Measurements from ENCODE around the gene DNAJB14.
"Not testable (repeated sequence)": the region's sequence is repeated elsewhere in the genome, so short reads cannot be mapped to it uniquely, and the experiment has no call there.

DNAJB14 gene

GRCh38 chr4:99960648-99961047, 14.2 kb upstream of the DNAJB14 start:
- no peak overlapping the region for H3K27ac ChIP-seq (ENCODE audit: low read length)

DNA sequence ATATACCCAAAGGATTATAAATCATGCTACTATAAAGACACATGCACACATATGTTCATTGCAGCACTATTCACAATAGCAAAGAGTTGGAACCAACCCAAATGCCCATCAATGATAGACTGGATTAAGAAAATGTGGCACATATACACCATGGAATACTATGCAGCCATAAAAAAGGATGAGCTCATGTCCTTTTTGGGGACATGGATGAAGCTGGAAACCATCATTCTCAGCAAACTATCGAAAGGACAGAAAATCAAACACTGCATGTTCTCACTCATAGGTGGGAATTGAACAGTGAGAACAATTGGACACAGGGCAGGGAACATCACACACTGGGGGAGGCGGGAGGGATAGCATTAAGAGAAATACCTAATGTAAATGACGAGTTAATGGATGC, 11.8 kb upstream of the DNAJB14 start:
- H3K4me3 ChIP-seq (ENCODE audit: low read depth in 1 of 2, low read length in 2 of 2); DNase-seq: not testable (repeated sequence)

More at GRCh38 chr4:99960648-99961047, 14.2 kb upstream of the DNAJB14 start:
- Histone ChIP-seq H3K4me3 (ENCODE audit: low read depth in 1 of 2, low read length in 2 of 2) (no peak overlapping the region), H3K4me1 (ENCODE audit: insufficient read depth, low read length) (peaks cover 22% of the 10 kb centered on the region), H3K36me3 (ENCODE audit: insufficient read depth, low read length) (no peaks in the 10 kb centered on the region), H3K9me3 (ENCODE audit: insufficient read depth, low read length, severe bottlenecking) (no peaks in the 10 kb centered on the region), H3K9ac (ENCODE audit: low read depth, low read length) (no peak overlapping the region), H4K20me1 (ENCODE audit: insufficient read depth, low read length) (no peaks in the 10 kb centered on the region), H3K27me3 (ENCODE audit: insufficient read depth, low read length, poor library complexity) (no peaks in the 10 kb centered on the region), H3K4me2 (ENCODE audit: insufficient read depth, low read length) (no peak overlapping the region), H2AFZ (ENCODE audit: low read depth, low read length) (peak overlapping the region; percentile 31; the same call in 1 of the 2 replicates), H3K79me2 (ENCODE audit: insufficient read depth, low read length) (no peaks in the 10 kb centered on the region)
- TF ChIP-seq, protein P1, sequence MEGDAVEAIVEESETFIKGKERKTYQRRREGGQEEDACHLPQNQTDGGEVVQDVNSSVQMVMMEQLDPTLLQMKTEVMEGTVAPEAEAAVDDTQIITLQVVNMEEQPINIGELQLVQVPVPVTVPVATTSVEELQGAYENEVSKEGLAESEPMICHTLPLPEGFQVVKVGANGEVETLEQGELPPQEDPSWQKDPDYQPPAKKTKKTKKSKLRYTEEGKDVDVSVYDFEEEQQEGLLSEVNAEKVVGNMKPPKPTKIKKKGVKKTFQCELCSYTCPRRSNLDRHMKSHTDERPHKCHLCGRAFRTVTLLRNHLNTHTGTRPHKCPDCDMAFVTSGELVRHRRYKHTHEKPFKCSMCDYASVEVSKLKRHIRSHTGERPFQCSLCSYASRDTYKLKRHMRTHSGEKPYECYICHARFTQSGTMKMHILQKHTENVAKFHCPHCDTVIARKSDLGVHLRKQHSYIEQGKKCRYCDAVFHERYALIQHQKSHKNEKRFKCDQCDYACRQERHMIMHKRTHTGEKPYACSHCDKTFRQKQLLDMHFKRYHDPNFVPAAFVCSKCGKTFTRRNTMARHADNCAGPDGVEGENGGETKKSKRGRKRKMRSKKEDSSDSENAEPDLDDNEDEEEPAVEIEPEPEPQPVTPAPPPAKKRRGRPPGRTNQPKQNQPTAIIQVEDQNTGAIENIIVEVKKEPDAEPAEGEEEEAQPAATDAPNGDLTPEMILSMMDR (IDR thresholded peaks at IDR 0.05; ENCODE audit: borderline replicate concordance, extremely low read depth, low read length, poor library complexity, severe bottlenecking) = no peak
- no peak for TF ChIP-seq EZH2 (IDR thresholded peaks at IDR 0.05; ENCODE audit: borderline replicate concordance, low read depth, low read length, severe bottlenecking)
- no peak for ATAC-seq (ENCODE audit: insufficient read depth, low read depth)
- no peak for DNase-seq

DNA sequence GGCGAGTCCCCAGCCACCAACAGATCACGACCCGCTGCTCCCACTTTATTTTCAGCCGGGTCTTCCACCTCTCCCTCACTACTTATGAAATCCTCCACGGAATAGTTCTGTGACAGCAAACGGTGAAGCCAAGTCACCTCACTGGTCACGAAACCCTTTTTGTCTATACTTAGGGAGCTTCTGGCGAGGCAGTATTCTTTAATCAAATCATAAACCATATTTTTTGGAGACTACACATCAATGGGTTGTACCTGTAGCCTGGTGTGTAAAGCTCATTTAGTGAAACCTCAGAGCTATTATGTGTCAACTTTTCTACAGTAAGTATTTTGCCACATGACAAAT, 4.5 kb upstream of the DNAJB14 start:
- Histone ChIP-seq H4K20me1 (ENCODE audit: insufficient read depth, low read length) (peaks cover 24% of the 10 kb centered on the region), H3K9ac (ENCODE audit: low read depth, low read length) (peak overlapping the region; percentile 72), H3K9me3 (ENCODE audit: insufficient read depth, low read length, severe bottlenecking) (no peaks in the 10 kb centered on the region), H3K27ac (ENCODE audit: low read length) (peak overlapping the region; percentile 80), H3K4me2 (ENCODE audit: insufficient read depth, low read length) (peak overlapping the region; percentile 77), H3K36me3 (ENCODE audit: insufficient read depth, low read length) (peaks cover 29% of the 10 kb centered on the region), H3K27me3 (ENCODE audit: insufficient read depth, low read length, poor library complexity) (no peaks in the 10 kb centered on the region), H3K79me2 (ENCODE audit: insufficient read depth, low read length) (peaks cover 48% of the 10 kb centered on the region), H2AFZ (ENCODE audit: low read depth, low read length) (peak overlapping the region; percentile 83), H3K4me3 (ENCODE audit: low read depth in 1 of 2, low read length in 2 of 2) (peak overlapping the region; percentile 58 to 66), H3K4me1 (ENCODE audit: insufficient read depth, low read length) (peaks cover 36% of the 10 kb centered on the region)
- ATAC-seq (ENCODE audit: insufficient read depth, low read depth) (no peak), DNase-seq (no peak)
- no peak for TF ChIP-seq EZH2 (IDR thresholded peaks at IDR 0.05; ENCODE audit: borderline replicate concordance, low read depth, low read length, severe bottlenecking)
- TF ChIP-seq, protein P1 (IDR thresholded peaks at IDR 0.05; ENCODE audit: borderline replicate concordance, extremely low read depth, low read length, poor library complexity, severe bottlenecking) = no peak

More for the DNA sequence above, 11.8 kb upstream of the DNAJB14 start:
- not testable (repeated sequence) for H3K27ac ChIP-seq (ENCODE audit: low read length); H2AFZ ChIP-seq (ENCODE audit: low read depth, low read length); H3K79me2 ChIP-seq (ENCODE audit: insufficient read depth, low read length); H3K9me3 ChIP-seq (ENCODE audit: insufficient read depth, low read length, severe bottlenecking); ATAC-seq (ENCODE audit: insufficient read depth, low read depth); H3K36me3 ChIP-seq (ENCODE audit: insufficient read depth, low read length); H3K4me2 ChIP-seq (ENCODE audit: insufficient read depth, low read length); H4K20me1 ChIP-seq (ENCODE audit: insufficient read depth, low read length); H3K4me1 ChIP-seq (ENCODE audit: insufficient read depth, low read length); H3K27me3 ChIP-seq (ENCODE audit: insufficient read depth, low read length, poor library complexity); H3K9ac ChIP-seq (ENCODE audit: low read depth, low read length)

DNA sequence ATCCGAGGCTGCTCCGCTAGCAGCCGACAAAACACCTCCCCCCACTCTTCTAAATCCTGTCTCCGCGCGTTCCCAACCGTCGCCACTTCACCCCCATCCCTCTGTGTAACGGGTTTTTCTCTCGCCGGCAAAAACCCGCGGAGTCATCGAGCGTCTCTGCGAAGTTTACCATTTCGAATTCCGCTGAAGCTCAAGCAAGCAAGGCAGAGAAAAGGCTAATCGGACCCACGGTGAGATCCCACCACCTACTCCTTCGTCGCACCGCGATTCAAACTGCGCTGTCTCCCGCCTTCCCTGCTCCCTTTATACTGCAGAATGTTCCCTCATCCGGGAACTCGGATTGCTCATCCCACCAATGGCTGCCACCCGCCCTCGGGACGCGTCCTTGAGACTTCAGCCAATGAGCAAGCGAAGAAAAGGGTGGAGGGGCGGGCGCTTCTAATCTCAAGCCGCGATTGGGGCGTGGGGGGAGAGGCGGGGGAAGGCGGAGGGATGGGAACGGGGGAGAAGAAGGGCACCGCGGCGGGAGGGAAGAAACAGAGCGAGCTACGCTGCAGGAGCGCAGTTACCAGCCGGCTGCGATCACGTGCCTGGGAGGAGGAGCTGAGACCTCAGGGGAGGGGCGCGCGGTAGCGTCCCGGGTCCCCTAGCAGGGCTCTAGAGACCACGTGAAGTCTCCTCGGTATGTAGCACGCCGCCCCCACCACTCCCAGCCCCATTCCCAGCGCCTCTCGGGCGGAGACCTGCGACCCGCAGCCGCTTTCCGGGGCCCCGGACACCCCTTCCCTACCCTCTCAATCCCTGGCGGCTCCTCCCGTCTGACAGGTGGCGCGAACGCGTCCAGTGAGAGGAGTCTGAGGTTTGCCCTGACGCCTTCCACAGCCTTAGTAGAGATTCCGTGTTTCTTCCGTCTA, 3.8 kb upstream of the DNAJB14 start, which contains the start of gene H2AZ1:
H2AZ1 (minus strand) TSS at position 277 of the 914 bp plus-strand sequence; CDS start at position 172, 105 bp downstream.
- H4K20me1 ChIP-seq (ENCODE audit: insufficient read depth, low read length) = peaks cover 27% of the 10 kb centered on the region
- H3K9me3 ChIP-seq (ENCODE audit: insufficient read depth, low read length, severe bottlenecking) = no peaks in the 10 kb centered on the region
- ATAC-seq (ENCODE audit: insufficient read depth, low read depth) (peak; percentile 74), DNase-seq (peak; percentile 99)
- peaks cover 29% of the 10 kb centered on the region for H3K36me3 ChIP-seq (ENCODE audit: insufficient read depth, low read length)
- peak within 1 kb of the TSS; percentile 69 to 73 for H3K4me3 ChIP-seq (ENCODE audit: low read depth in 1 of 2, low read length in 2 of 2)
- peaks cover 41% of the 10 kb centered on the region for H3K4me1 ChIP-seq (ENCODE audit: insufficient read depth, low read length)
- no peaks in the 10 kb centered on the region for H3K27me3 ChIP-seq (ENCODE audit: insufficient read depth, low read length, poor library complexity)
- H2AFZ ChIP-seq (ENCODE audit: low read depth, low read length) = peak within 1 kb of the TSS; percentile 83
- H3K79me2 ChIP-seq (ENCODE audit: insufficient read depth, low read length) = peaks cover 55% of the 10 kb centered on the region
- peak within 1 kb of the TSS; percentile 96 for H3K27ac ChIP-seq (ENCODE audit: low read length)
- peak within 1 kb of the TSS; percentile 91 for H3K4me2 ChIP-seq (ENCODE audit: insufficient read depth, low read length)
- peak within 1 kb of the TSS; percentile 93 for H3K9ac ChIP-seq (ENCODE audit: low read depth, low read length)
- TF ChIP-seq, protein P1 (IDR thresholded peaks at IDR 0.05; ENCODE audit: borderline replicate concordance, extremely low read depth, low read length, poor library complexity, severe bottlenecking) = peak; percentile 24
- no peak for TF ChIP-seq EZH2 (IDR thresholded peaks at IDR 0.05; ENCODE audit: borderline replicate concordance, low read depth, low read length, severe bottlenecking)
